Measurements from ENCODE around the gene RPS6KC1. TPM values are rescaled to one million over a fixed set of nuclear protein-coding genes. Genes with fewer than 3 reads are reported as not detected.

The RPS6KC1 gene
- total and polyA plus RNA-seq, 2 donors (not counting 1 experiment from before 2014, with no cell fraction given) = 2.4 to 19.0 TPM

GRCh38 chr1:213032651-213033050 lies 18.4 kb upstream of the RPS6KC1 start:
- Mint-ChIP-seq H3K27ac (no peak overlapping the region), H3K4me3 (no peak overlapping the region), H3K9me3 (ENCODE audit: insufficient read depth) (no peaks in the 10 kb centered on the region), H3K4me1 (no peaks in the 10 kb centered on the region), H3K27me3 (peaks cover 53% of the 10 kb centered on the region)
- Histone ChIP-seq H3K9me3 (ENCODE audit: control extremely low read depth in 1 of 3, control insufficient read depth in 2 of 3, insufficient read depth in 1 of 3, low read length in 2 of 3) (peaks cover 0 to 2% (median 0%) of the 10 kb centered on the region in 3 donors), H3K36me3 (replicated peaks in 1 of 2; ENCODE audit: control extremely low read depth in 1 of 2, control insufficient read depth in 1 of 2, extremely low read depth in 1 of 2, insufficient read depth in 2 of 2, low read length in 1 of 2) (no peaks in the 10 kb centered on the region), H3K27me3 (replicated peaks in 1 of 4; ENCODE audit: control extremely low read depth in 1 of 4, control insufficient read depth in 3 of 4, insufficient read depth in 4 of 4, low read length in 3 of 4) (peaks cover 0 to 13% (median 2%) of the 10 kb centered on the region in 4 experiments), H3K4me3 (ENCODE audit: control extremely low read depth in 1 of 5, extremely low read depth in 1 of 5, insufficient read depth in 1 of 5, low read depth in 2 of 5, low read length in 4 of 5) (no peak overlapping the region), H3K4me2 (replicated peaks; ENCODE audit: low read depth, low read length, poor library complexity, severe bottlenecking) (no peak overlapping the region), H3K9ac (ENCODE audit: low read length) (no peak overlapping the region), H3K79me2 (ENCODE audit: control insufficient read depth, insufficient read depth, low read length) (no peaks in the 10 kb centered on the region), H4K20me1 (ENCODE audit: control insufficient read depth, insufficient read depth, low read length, poor library complexity, severe bottlenecking) (no peaks in the 10 kb centered on the region), H3K27ac (ENCODE audit: low read length in 2 of 2) (no peak overlapping the region), H3K4me1 (ENCODE audit: control insufficient read depth in 2 of 2, insufficient read depth in 2 of 2, low read length in 2 of 2) (no peaks in the 10 kb centered on the region), H2AFZ (ENCODE audit: insufficient read depth, low read depth, low read length, poor library complexity, severe bottlenecking) (no peak overlapping the region)
- CTCF ChIA-PET = no interaction called here
- POLR2A ChIA-PET = no interaction called here
- no peak for TF ChIP-seq EZH2 (IDR thresholded peaks at IDR 0.05; ENCODE audit: borderline replicate concordance, insufficient read depth, low read depth, low read length, poor library complexity, severe bottlenecking)
- TF ChIP-seq, protein P1, sequence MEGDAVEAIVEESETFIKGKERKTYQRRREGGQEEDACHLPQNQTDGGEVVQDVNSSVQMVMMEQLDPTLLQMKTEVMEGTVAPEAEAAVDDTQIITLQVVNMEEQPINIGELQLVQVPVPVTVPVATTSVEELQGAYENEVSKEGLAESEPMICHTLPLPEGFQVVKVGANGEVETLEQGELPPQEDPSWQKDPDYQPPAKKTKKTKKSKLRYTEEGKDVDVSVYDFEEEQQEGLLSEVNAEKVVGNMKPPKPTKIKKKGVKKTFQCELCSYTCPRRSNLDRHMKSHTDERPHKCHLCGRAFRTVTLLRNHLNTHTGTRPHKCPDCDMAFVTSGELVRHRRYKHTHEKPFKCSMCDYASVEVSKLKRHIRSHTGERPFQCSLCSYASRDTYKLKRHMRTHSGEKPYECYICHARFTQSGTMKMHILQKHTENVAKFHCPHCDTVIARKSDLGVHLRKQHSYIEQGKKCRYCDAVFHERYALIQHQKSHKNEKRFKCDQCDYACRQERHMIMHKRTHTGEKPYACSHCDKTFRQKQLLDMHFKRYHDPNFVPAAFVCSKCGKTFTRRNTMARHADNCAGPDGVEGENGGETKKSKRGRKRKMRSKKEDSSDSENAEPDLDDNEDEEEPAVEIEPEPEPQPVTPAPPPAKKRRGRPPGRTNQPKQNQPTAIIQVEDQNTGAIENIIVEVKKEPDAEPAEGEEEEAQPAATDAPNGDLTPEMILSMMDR (IDR thresholded peaks at IDR 0.05) = no peak
- intact Hi-C loops (cut with micrococcal nuclease) = no loop called here
- ATAC-seq (ENCODE audit: low read depth) (no peak), DNase-seq (no peak)

GRCh38 chr1:213034713-213035112 lies 16.3 kb upstream of the RPS6KC1 start:
- H3K9me3 ChIP-seq (ENCODE audit: control extremely low read depth in 1 of 3, control insufficient read depth in 2 of 3, insufficient read depth in 1 of 3, low read length in 2 of 3) = peaks cover 0 to 3% (median 0%) of the 10 kb centered on the region in 3 donors
- no peaks in the 10 kb centered on the region for H3K79me2 ChIP-seq (ENCODE audit: control insufficient read depth, insufficient read depth, low read length)
- Mint-ChIP-seq H3K27me3 (peaks cover 48% of the 10 kb centered on the region), H3K4me1 (no peaks in the 10 kb centered on the region), H3K27ac (no peak overlapping the region), H3K4me3 (no peak overlapping the region), H3K9me3 (ENCODE audit: insufficient read depth) (no peaks in the 10 kb centered on the region)
- POLR2A ChIA-PET = no interaction called here
- 100% methylated on average over 1 of the region's 1 CpG for WGBS (ENCODE audit: insufficient coverage)
- no peak overlapping the region for H3K4me2 ChIP-seq (replicated peaks; ENCODE audit: low read depth, low read length, poor library complexity, severe bottlenecking)
- CTCF ChIA-PET = no interaction called here
- no peak for TF ChIP-seq EZH2 (IDR thresholded peaks at IDR 0.05; ENCODE audit: borderline replicate concordance, insufficient read depth, low read depth, low read length, poor library complexity, severe bottlenecking)
- TF ChIP-seq, protein P1 (IDR thresholded peaks at IDR 0.05) = no peak
- no peaks in the 10 kb centered on the region for H3K36me3 ChIP-seq (replicated peaks in 1 of 2; ENCODE audit: control extremely low read depth in 1 of 2, control insufficient read depth in 1 of 2, extremely low read depth in 1 of 2, insufficient read depth in 2 of 2, low read length in 1 of 2)
- no peak overlapping the region for H3K27ac ChIP-seq (ENCODE audit: low read length in 2 of 2)
- no peaks in the 10 kb centered on the region for H4K20me1 ChIP-seq (ENCODE audit: control insufficient read depth, insufficient read depth, low read length, poor library complexity, severe bottlenecking)
- DNase-seq = no peak
- no peak overlapping the region for H2AFZ ChIP-seq (ENCODE audit: insufficient read depth, low read depth, low read length, poor library complexity, severe bottlenecking)
- intact Hi-C loops (cut with micrococcal nuclease) = no loop called here
- no peak overlapping the region for H3K4me3 ChIP-seq (ENCODE audit: control extremely low read depth in 1 of 5, extremely low read depth in 1 of 5, insufficient read depth in 1 of 5, low read depth in 2 of 5, low read length in 4 of 5)
- no peak for ATAC-seq (ENCODE audit: low read depth)
- no peak overlapping the region for H3K9ac ChIP-seq (ENCODE audit: low read length)
- H3K27me3 ChIP-seq (replicated peaks in 1 of 4; ENCODE audit: control extremely low read depth in 1 of 4, control insufficient read depth in 3 of 4, insufficient read depth in 4 of 4, low read length in 3 of 4) = peaks cover 0 to 13% (median 2%) of the 10 kb centered on the region in 4 experiments
- no peaks in the 10 kb centered on the region for H3K4me1 ChIP-seq (ENCODE audit: control insufficient read depth in 2 of 2, insufficient read depth in 2 of 2, low read length in 2 of 2)
